AG09319 (cell line): ENCODE results near the gene SLC66A3.

Experiments used
- DNase-seq: peaks from one replicate; pipeline ENCODE4 v3.0.0-alpha.2; 2010; ENCODE audit warnings: low read depth; ENCODE audit errors: extremely low read depth
- CTCF ChIP-seq: IDR thresholded peaks from 2 replicates; pipeline ENCODE4 v1.5.1; 2011; ENCODE audit warnings: low read depth, mild to moderate bottlenecking, inconsistent platforms, low read length, moderate library complexity

The SLC66A3 gene

GRCh38 chr2:11129598-11130449 is 25.4 kb upstream of the SLC66A3 start:
- no peak for DNase-seq
- TF ChIP-seq CTCF = no peak; the same call in none of the 2 replicates

- TF ChIP-seq CTCF = no peak
These were observed 23.9 kb upstream of the SLC66A3 start for GRCh38 chr2:11131166-11131920.

GRCh38 chr2:11132036-11132671 is 23.1 kb upstream of the SLC66A3 start:
- no peak for TF ChIP-seq CTCF

More at GRCh38 chr2:11131166-11131920, 23.9 kb upstream of the SLC66A3 start:
- DNase-seq = no peak

GRCh38 chr2:11133238-11133935 is 21.9 kb upstream of the SLC66A3 start:
- TF ChIP-seq CTCF = no peak
- no peak for DNase-seq

More at GRCh38 chr2:11132036-11132671, 23.1 kb upstream of the SLC66A3 start:
- no peak for DNase-seq

- DNase-seq = no peak
- no peak for TF ChIP-seq CTCF
These were observed 21.3 kb upstream of the SLC66A3 start for GRCh38 chr2:11133936-11134320.

- no peak for DNase-seq
- TF ChIP-seq CTCF = no peak
These were observed 20.9 kb upstream of the SLC66A3 start for GRCh38 chr2:11134349-11134748.
